ES-I3 (cell line): ENCODE measurements around the gene AOPEP.

ENCODE experiments used
- H3K36me3 ChIP-seq: 2 replicates; pipeline ENCODE4 v1.6.1; 2013; ENCODE audit warnings: mild to moderate bottlenecking, low read length, control low read depth, moderate library complexity; ENCODE audit not compliant: insufficient read depth
- H3K4me1 ChIP-seq: 2 replicates; pipeline ENCODE4 v1.6.1; 2013; ENCODE audit warnings: mild to moderate bottlenecking, control low read depth, low read length; ENCODE audit not compliant: insufficient read depth
- H3K9ac ChIP-seq: 2 replicates; pipeline ENCODE4 v1.6.1; 2013; ENCODE audit warnings: low read depth, mild to moderate bottlenecking, low read length, moderate library complexity
- H3K9me3 ChIP-seq: 2 replicates; pipeline ENCODE4 v1.6.1; 2013; ENCODE audit warnings: mild to moderate bottlenecking, low read length, moderate library complexity; ENCODE audit not compliant: control insufficient read depth, insufficient read depth

Gene AOPEP

DNA sequence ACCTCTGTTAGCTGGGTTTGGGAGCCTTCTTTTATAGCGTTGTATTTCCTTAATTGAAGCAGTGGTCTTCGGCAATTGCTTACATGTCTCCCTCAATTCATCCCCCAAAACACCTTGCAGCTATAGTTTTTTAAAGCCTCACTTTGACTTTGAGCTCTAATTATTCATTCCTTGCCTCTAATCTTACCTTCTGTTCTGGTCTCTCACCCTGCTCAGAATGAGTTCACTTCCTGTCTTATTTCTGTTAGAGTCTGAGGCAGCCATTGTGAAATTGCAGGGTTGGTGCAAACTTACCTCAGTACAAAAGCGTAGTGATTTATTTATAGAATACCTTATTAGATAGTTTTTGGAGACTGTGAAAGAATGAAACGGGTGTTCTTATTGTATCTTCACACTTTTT lies 35.0 kb downstream of the AOPEP start:
- Histone ChIP-seq H3K4me1 (peaks cover 10% of the 10 kb centered on the region; the same call in 1 of the 2 replicates), H3K9ac (no peak overlapping the region)

DNA sequence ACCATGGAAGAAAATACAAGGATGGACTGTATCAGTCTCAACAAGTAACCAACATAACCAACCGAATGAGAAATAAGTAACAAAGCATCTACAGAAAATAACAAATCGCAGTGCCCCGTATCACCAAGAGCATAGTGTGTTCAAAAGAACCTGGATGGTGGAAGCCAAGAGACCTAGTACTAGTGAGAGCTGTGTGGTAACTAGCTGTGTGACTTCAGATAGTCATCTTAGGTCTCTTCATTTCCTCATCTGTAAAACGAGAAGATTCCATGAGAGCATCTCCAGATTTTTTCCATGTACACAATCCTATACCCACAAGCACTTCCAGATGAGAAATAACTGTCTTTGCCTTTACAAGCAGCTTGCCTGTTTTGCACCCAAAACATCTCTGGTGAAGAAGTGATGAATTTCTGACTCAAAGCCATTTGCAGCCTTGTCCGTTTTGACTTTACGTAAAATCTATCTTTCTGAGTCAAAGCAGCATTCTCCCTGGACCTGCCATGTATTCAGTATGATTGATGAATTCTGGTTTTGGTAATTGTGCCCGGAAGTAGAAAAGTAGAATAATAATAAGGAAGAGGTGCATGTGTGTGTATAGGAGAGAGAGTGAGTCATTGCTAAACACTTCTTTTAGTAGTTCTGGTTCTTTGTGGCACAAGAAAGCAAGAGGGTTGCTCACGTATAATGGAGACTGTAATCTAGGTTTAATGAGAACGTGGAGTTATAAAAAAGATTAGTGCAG lies 41.0 kb downstream of the AOPEP start:
- peaks cover 3% of the 10 kb centered on the region; the same call in 1 of the 2 replicates for H3K4me1 ChIP-seq
- H3K36me3 ChIP-seq = 0 out of 2 replicates have a peak, but pooled peaks cover 3% of the 10 kb centered on the region
- no peak overlapping the region for H3K9ac ChIP-seq
- H3K9me3 ChIP-seq = no peaks in the 10 kb centered on the region

More for the DNA sequence above, 35.0 kb downstream of the AOPEP start:
- no peaks in the 10 kb centered on the region for H3K9me3 ChIP-seq
- H3K36me3 ChIP-seq = peaks cover 3% of the 10 kb centered on the region

DNA sequence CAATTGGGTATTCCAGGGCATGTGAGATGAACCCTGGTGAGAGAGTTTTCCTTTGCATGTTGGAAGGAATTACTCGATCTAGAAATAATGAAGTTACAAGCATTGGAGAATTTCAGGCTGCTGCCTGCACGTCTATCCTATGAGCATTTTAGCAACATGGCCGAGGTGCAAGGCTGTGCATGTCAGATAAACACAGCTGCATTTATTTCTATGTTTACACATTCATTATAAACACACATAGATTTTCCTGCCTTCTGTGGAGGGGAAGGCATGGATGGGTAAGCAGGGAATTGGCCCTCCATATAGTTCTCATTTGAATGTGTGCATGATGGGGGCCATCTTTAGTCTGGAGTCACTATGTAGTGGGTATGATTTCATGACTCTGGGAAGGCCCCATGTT lies 42.3 kb downstream of the AOPEP start:
- Histone ChIP-seq H3K36me3 (no peaks in the 10 kb centered on the region), H3K4me1 (peaks cover 3% of the 10 kb centered on the region; the same call in 1 of the 2 replicates), H3K9ac (no peak overlapping the region)

DNA sequence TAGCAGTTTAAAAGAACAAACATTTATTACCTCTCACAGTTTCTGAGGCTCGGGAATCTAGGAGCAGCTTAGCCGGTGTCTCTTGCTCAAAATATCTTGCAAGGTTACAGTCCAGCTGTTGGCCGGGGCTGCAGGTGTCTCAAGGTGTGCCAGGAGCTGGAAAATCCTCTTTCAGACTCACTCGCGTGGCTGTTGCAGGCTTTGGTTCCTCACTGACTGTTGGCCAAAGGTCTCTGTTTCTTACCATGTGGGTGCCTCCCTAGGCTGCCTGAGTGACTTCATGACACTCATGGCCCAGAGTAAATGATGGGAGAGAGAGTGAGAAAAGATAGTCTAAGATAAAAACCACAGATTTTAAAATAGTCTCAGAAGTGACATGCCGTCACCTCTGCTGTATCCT lies 43.8 kb downstream of the AOPEP start:
- Histone ChIP-seq H3K4me1 (peaks cover 3% of the 10 kb centered on the region; the same call in 1 of the 2 replicates), H3K36me3 (no peaks in the 10 kb centered on the region), H3K9ac (no peak overlapping the region), H3K9me3 (no peaks in the 10 kb centered on the region)

More for the DNA sequence above, 42.3 kb downstream of the AOPEP start:
- no peaks in the 10 kb centered on the region for H3K9me3 ChIP-seq

DNA sequence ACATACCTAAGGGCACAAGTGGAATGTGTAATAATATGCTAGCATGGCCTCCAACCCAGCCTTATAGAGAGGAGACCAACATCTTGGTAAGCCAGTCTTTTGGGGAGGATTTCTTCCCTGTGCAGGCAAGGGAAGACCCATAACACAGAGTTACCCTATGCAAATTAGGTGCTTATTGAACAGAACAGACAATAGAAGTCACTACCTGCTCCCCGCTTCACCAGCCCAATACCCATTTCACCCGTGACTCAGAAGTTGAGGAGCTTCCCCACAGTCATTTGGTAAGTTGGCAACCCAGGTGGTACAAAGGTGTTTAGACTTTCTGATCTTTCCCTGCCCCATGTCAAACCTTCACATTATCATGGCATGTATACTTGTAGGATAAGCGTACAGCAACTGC lies 44.6 kb downstream of the AOPEP start:
- peaks cover 3% of the 10 kb centered on the region; the same call in 1 of the 2 replicates for H3K4me1 ChIP-seq
- no peaks in the 10 kb centered on the region for H3K36me3 ChIP-seq
- no peak overlapping the region for H3K9ac ChIP-seq
- H3K9me3 ChIP-seq = no peaks in the 10 kb centered on the region

DNA sequence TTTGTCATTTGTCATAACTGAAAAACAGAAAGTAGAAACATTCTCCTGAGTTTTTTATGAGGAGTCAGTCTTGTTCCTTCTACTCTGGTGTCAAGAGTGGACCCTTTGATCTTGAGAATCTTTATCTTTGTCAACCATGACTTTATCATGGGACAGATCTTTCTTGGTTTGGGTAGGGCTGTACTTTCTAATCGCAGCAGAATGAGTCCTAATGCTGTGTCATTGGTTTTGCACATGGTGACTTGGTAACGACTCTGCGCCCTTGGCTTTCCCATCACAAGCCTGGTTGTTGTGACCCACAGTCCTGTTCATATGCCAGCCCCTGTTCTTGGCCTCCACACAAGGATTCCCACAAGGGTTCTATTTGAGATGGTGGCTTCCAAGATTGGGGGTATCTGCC lies 45.6 kb downstream of the AOPEP start:
- Histone ChIP-seq H3K36me3 (no peaks in the 10 kb centered on the region), H3K9ac (no peak overlapping the region), H3K4me1 (peaks cover 3% of the 10 kb centered on the region; the same call in 1 of the 2 replicates), H3K9me3 (no peaks in the 10 kb centered on the region)

DNA sequence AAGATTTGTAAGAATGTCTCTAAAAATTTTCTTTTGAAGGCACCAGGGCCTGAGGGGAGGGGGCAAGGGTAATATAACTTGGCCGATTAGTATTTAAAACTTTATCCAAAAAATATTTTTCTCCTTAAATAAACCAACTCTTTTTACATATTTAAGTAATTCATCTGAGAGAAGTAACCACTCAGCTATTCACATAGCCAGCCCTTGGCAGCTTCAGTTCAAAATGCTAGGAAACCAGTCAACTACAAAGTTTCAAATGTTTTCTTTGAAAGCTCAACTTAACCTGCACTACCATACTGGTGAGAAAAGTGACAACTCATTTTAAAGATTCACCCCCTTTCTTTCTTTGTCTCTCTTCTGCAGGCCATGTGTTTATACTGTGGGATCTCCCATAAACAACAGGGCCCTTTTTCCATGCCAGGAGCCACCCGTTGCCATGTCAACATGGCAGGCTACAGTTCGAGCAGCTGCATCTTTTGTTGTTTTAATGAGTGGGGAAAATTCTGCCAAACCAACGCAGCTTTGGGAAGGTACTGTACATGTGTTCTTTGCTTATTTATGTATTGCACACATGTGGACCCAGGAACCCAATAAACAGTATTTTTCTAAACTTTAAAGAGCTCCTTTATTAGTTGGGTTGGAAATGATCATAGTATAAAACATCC lies 46.3 kb downstream of the AOPEP start:
- H3K4me1 ChIP-seq = no peaks in the 10 kb centered on the region; the same call in 1 of the 2 replicates
- no peaks in the 10 kb centered on the region for H3K36me3 ChIP-seq
- H3K9ac ChIP-seq = no peak overlapping the region
- H3K9me3 ChIP-seq = no peaks in the 10 kb centered on the region

DNA sequence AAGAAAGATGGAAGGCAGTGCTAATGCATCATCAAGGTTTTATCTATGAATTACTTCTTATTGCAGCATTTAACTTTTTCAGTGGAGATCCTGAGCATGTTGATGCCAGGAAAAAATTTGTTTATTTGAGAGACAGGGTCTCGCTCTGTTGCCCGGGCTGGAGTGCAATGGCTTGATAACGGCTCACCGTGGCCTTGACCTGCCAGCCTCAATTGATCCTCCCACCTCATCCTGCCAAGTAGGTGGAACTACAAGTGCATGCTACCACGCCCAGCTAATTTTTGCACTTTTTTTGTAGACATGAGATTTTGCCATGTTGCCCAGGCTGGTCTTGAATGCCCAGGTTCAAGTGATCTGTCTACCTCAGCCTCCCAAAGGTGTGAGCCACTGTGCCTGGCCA lies 47.2 kb downstream of the AOPEP start:
- H3K9me3 ChIP-seq = no peaks in the 10 kb centered on the region
- H3K9ac ChIP-seq = no peak overlapping the region
- no peaks in the 10 kb centered on the region for H3K4me1 ChIP-seq
- H3K36me3 ChIP-seq = no peaks in the 10 kb centered on the region

DNA sequence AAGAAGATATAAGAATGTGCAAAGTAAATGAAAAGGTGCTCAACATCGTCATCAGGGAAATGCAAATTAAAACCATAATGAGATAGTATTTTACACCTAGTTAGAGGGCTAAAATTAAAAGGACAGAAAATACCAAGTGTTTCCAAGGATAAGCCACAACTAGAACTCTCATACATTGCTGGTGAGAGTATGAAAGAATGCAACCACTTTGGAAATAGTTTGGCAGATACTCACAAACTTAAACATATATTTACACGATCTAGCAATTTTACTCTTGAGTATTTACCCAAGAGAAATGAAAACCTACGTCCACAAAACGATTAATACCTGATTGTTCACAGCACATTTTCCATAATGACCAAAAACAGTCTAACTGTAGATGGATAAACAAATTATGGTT lies 51.5 kb downstream of the AOPEP start:
- Histone ChIP-seq H3K9me3 (no peaks in the 10 kb centered on the region), H3K9ac (no peak overlapping the region), H3K36me3 (no peaks in the 10 kb centered on the region), H3K4me1 (no peaks in the 10 kb centered on the region)

DNA sequence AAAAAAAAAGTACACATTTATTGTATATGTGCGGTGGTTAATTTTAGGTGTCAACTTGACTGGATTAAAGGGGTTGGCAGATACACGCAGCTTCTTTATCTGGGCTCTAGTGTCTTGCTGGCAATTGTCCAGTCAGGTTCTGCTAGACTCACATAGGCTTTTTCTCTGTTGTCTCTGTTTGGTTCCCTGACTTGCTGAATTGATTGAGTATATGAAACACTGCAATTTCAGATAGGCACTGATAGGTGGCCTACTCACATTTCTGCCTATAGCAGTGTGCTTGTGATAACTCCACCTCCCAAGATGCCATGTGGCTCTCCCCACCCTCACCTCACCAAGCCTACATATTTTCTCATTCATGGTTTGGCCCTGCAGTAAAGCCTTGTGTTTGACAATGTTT lies 52.5 kb downstream of the AOPEP start:
- H3K4me1 ChIP-seq = no peaks in the 10 kb centered on the region
- no peaks in the 10 kb centered on the region for H3K9me3 ChIP-seq
- H3K36me3 ChIP-seq = no peaks in the 10 kb centered on the region
- H3K9ac ChIP-seq = no peak overlapping the region

DNA sequence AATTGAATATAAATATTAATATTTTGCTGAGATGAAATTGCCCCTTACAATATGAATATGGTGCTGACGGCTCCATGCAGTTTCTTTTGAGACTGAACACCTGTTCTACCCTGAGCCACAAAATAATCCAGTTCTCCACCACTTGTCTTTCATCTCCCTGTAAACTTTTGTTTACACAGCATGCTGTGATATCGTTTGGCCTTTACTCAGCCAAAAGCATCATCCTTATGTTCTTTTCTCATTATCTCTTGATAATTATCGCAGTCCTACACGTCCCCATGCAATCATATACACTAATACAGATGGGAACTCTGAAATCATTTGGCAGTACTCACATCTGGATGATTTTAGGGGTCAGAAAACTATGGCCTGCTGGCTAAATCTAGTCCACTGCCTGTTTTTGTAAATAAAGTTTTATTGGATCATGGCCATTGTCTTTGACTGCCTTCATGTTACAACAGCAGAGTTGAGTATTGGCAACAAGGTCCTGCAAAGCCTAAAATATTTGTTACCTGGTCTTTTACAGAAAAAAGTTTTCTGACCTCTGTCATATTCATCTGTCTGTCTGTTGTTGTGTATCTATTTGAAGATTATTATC lies 53.3 kb downstream of the AOPEP start:
- no peaks in the 10 kb centered on the region for H3K36me3 ChIP-seq
- H3K9me3 ChIP-seq = no peaks in the 10 kb centered on the region
- no peaks in the 10 kb centered on the region for H3K4me1 ChIP-seq
- H3K9ac ChIP-seq = no peak overlapping the region

DNA sequence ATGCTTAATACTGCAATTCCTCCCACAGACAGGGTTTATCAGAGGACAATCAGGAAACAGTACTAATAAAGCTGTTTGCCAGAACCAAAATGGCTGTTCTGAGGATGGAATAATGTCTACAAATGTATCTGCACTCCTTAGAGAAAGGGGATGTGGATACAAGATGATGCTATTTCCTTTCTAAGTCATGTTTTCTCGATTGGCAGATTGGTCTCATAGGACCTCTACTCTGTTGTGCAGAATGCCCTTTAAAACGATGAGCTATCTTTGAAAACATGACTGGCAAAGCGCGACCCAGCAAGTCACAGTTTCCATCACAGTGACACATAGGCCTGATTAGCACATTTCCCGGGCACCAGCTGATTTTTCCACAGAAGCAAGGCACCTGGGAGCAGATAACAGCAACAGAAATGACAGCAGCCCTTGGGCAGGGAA lies 54.0 kb downstream of the AOPEP start:
- Histone ChIP-seq H3K9me3 (no peaks in the 10 kb centered on the region), H3K36me3 (no peaks in the 10 kb centered on the region)

DNA sequence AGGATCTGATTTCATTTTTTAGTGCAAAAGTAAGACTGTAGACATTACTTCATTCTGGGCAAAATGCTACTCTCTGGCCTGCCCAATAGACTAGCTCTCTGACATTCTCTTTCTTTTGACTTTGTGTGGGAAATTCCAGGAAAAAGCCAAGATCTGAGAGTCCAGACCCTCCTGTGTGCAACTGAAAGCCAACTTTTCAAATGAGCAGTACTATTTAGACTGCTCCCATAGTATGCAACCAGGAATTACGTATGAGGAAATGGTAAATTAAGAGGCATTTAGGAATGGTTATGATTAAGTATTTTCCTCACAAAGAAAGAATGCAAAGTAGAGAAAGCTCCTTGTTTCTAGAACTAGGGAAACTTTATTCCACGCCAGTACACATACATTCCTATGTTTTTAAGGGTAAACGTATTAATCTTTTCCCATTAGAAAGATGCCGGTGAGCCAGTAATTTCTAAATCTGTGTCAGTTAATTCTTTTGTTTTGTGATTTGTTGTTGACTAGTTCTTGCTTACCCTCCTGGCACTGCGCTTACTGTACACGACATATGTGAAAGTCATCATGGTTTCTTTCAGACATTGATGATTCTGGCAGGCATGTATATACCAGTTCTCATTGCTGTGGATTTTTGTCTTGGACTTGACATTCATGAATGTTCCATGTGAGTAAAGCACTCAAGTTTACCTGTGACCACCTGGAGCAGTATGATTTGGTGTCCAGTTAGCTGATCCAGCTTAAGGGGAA lies 56.0 kb downstream of the AOPEP start:
- Histone ChIP-seq H3K9me3 (no peaks in the 10 kb centered on the region), H3K36me3 (no peaks in the 10 kb centered on the region), H3K4me1 (peaks cover 8% of the 10 kb centered on the region; the same call in 1 of the 2 replicates), H3K9ac (no peak overlapping the region)

More for the DNA sequence above, 54.0 kb downstream of the AOPEP start:
- no peak overlapping the region for H3K9ac ChIP-seq
- peaks cover 5% of the 10 kb centered on the region; the same call in 1 of the 2 replicates for H3K4me1 ChIP-seq

DNA sequence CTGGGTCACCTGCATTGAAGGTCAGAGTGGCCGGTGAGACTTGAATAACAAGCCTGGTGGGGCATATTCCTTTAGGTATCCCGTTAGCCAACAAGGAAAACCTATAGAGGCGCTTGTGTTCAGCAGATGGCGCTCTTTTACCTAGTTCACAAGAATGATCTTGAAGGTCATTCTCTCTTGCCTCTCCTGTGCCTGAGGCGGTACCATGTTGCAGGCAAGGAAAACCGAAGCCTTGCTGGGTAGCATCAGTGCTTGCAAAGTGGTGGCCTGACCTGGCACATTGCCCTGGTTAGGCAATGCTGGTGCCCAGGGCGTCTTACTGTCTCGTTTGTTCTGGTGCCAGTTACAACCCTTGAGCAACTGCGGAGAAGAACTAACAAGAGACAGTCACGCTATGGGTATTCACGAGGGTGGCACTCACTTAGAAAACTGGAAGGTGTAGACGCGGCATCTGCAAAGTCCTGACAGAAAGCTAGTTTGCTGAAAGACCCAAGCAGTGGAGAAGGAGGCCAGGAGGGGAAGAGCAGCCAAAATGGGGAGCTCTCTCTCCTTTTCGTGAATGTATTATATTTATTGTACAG lies 56.7 kb downstream of the AOPEP start:
- Histone ChIP-seq H3K4me1 (peaks cover 8% of the 10 kb centered on the region; the same call in 1 of the 2 replicates), H3K9ac (no peak overlapping the region), H3K36me3 (no peaks in the 10 kb centered on the region), H3K9me3 (no peaks in the 10 kb centered on the region)
